HG02642 (cell line): ENCODE data around the gene DENND1A.

ENCODE experiments used
- ATAC-seq: cut with Tn5 transposase; IDR thresholded peaks from one replicate; pipeline ENCODE4 v1.9.1; 2021; ENCODE audit warnings: mild to moderate bottlenecking; ENCODE audit not compliant: unreplicated experiment, poor library complexity

DENND1A gene

GRCh38 chr9:123390337-123391135 lies 539.4 kb downstream of the DENND1A start:
- ATAC-seq, result no peak

GRCh38 chr9:123389698-123390097 lies 540.2 kb downstream of the DENND1A start:
- ATAC-seq, result no peak

- ATAC-seq, result no peak
Observed at GRCh38 chr9:123389070-123389469, 540.9 kb downstream of the DENND1A start.

GRCh38 chr9:123387686-123388085 lies 542.2 kb downstream of the DENND1A start:
- ATAC-seq, result no peak

- no peak for ATAC-seq
Observed at GRCh38 chr9:123383512-123384170, 546.3 kb downstream of the DENND1A start.

- ATAC-seq, result no peak
Observed at GRCh38 chr9:123382653-123383511, 547.0 kb downstream of the DENND1A start.

GRCh38 chr9:123380852-123381705 lies 548.8 kb downstream of the DENND1A start:
- no peak for ATAC-seq

- ATAC-seq, result no peak
Observed at GRCh38 chr9:123378956-123379660, 550.8 kb downstream of the DENND1A start.

GRCh38 chr9:123378025-123378424 lies 551.9 kb downstream of the DENND1A start:
- no peak for ATAC-seq

- no peak for ATAC-seq
Observed at GRCh38 chr9:123377211-123377971, 552.5 kb downstream of the DENND1A start.

- no peak for ATAC-seq
Observed at GRCh38 chr9:123376218-123377071, 553.5 kb downstream of the DENND1A start.

GRCh38 chr9:123375469-123376132 lies 554.3 kb downstream of the DENND1A start:
- ATAC-seq, result no peak

- no peak for ATAC-seq
Observed at GRCh38 chr9:123373946-123374345, 556.0 kb downstream of the DENND1A start.

- ATAC-seq, result no peak
Observed at GRCh38 chr9:123373447-123373923, 556.4 kb downstream of the DENND1A start.

GRCh38 chr9:123372766-123373446 lies 557.0 kb downstream of the DENND1A start:
- no peak for ATAC-seq

- no peak for ATAC-seq
Observed at GRCh38 chr9:123371805-123372590, 557.9 kb downstream of the DENND1A start.
